Gastroesophageal sphincter (tissue), 4 donors: ENCODE results near the gene DGKZ. TPM values are rescaled to one million over a fixed set of nuclear protein-coding genes. Genes with fewer than 3 reads are reported as not detected.

Experiments used
- ATAC-seq: fragments of 150-250 bp; one replicate; pipeline ENCODE4 v1.9.1; 2016; ENCODE audit warnings: mild to moderate bottlenecking, moderate library complexity
- H3K27ac ChIP-seq, 4 donors: fragments of 200-600 bp; sonication (generic) in 3 of 4; 1 replicate in 3 of 4; 2 replicates in 1 of 4; pipeline ENCODE4 v1.5.1; 2016 to 2019
- H3K27me3 ChIP-seq: fragments of 200-600 bp; sonication (generic); one replicate; pipeline ENCODE4 v1.5.1; 2019
- H3K36me3 ChIP-seq, 2 donors: fragments of 200-600 bp; sonication (generic); one replicate each; pipeline ENCODE4 v1.5.1; 2019; ENCODE audit warnings: control low read depth in 1 of 2
- H3K4me1 ChIP-seq, 3 donors: fragments of 200-600 bp; sonication (generic); 1 replicate in 2 of 3; 2 replicates in 1 of 3; pipeline ENCODE4 v1.5.1; 2016 to 2019; ENCODE audit warnings: control low read depth in 2 of 3
- H3K4me3 ChIP-seq, 2 donors: fragments of 200-600 bp; sonication (generic); one replicate each; pipeline ENCODE4 v1.5.1; 2019; ENCODE audit warnings: mild to moderate bottlenecking in 1 of 2, moderate library complexity in 1 of 2
- H3K9me3 ChIP-seq, 3 donors: fragments of 200-600 bp; sonication (generic); one replicate each; pipeline ENCODE4 v1.5.1; 2017 to 2019; ENCODE audit warnings: control low read depth in 2 of 3
- CTCF ChIP-seq, 4 experiments: fragments of 200-600 bp in 2 of 4; fragments of 450-650 bp in 2 of 4; sonication (generic) in 1 of 4; IDR thresholded peaks; one replicate each; pipeline ENCODE4 v1.5.1; 2017 to 2019; ENCODE audit warnings: antibody characterized with exemption in 4 of 4, mild to moderate bottlenecking in 2 of 4, moderate library complexity in 2 of 4
- EP300 ChIP-seq: sonication (generic); formaldehyde crosslinking; IDR thresholded peaks from one replicate; pipeline ENCODE4 v1.6.1; 2017; ENCODE audit warnings: antibody characterized with exemption, mild to moderate bottlenecking
- POLR2A ChIP-seq, 2 donors: fragments of 450-650 bp; IDR thresholded peaks; one replicate each; pipeline ENCODE4 v1.6.1; 2017; ENCODE audit warnings: antibody characterized with exemption in 2 of 2, mild to moderate bottlenecking in 2 of 2, moderate library complexity in 1 of 2
- POLR2AphosphoS5 ChIP-seq: sonication (generic); formaldehyde crosslinking; IDR thresholded peaks from one replicate; pipeline ENCODE4 v1.6.1; 2017; ENCODE audit warnings: antibody characterized with exemption
- WGBS, 2 donors: methylation state at CpG; one replicate each; pipeline ENCODE4 v1.1.5; 2018; ENCODE audit warnings: low coverage in 1 of 2; 5-methylcytosine and 5-hydroxymethylcytosine counted together
- total RNA-seq, 4 donors: library from RNA; depleted of rRNA; stranded (reverse); fragments of >200 nt; gene quantifications; one replicate each; pipeline ENCODE4 v1.1.0, GENCODE V29; 2016

The DGKZ gene
- total RNA-seq, 4 donors from 2014 or later: 39.2 to 78.8 (median 46.5) TPM

GRCh38 chr11:46342239-46342638 is 5.0 kb upstream of the DGKZ start:
- H3K4me1 ChIP-seq: peaks cover 0 to 42% (median 19%) of the 10 kb centered on the region in 3 donors
- peak overlapping the region in 2 of 4 donors; percentile 23 to 32 for H3K27ac ChIP-seq
- H3K9me3 ChIP-seq: no peaks in the 10 kb centered on the region
- TF ChIP-seq CTCF (IDR thresholded peaks at IDR 0.05) (no peak), POLR2AphosphoS5 (no peak), POLR2A (IDR thresholded peaks at IDR 0.05) (no peak), EP300 (no peak)
- H3K27me3 ChIP-seq: no peaks in the 10 kb centered on the region
- no peak for ATAC-seq
- no peaks in the 10 kb centered on the region for H3K36me3 ChIP-seq
- no peak overlapping the region for H3K4me3 ChIP-seq
- 41 to 73% methylated on average over 2 of the region's 5 CpGs for WGBS, 2 donors

GRCh38 chr11:46343520-46343919 is 3.7 kb upstream of the DGKZ start:
- Histone ChIP-seq H3K27ac (no peak overlapping the region), H3K4me1 (peaks cover 0 to 43% (median 22%) of the 10 kb centered on the region in 3 donors), H3K27me3 (no peaks in the 10 kb centered on the region), H3K36me3 (no peaks in the 10 kb centered on the region), H3K9me3 (no peaks in the 10 kb centered on the region), H3K4me3 (no peak overlapping the region)
- WGBS, 2 donors: 81 to 88% methylated on average over 1 to 3 of the region's 3 CpGs
- TF ChIP-seq EP300 (no peak), POLR2AphosphoS5 (no peak), CTCF (IDR thresholded peaks at IDR 0.05) (no peak)
- ATAC-seq: no peak

- no peaks in the 10 kb centered on the region for H3K36me3 ChIP-seq
- H3K27ac ChIP-seq: peak overlapping the region in 3 of 4 donors; percentile 16 to 68 (median 55)
- ATAC-seq: no peak
- peaks cover 0 to 43% (median 16%) of the 10 kb centered on the region in 3 donors for H3K4me1 ChIP-seq
- peak overlapping the region in 1 of 2 donors; percentile 85 for H3K4me3 ChIP-seq
- TF ChIP-seq EP300 (no peak), POLR2A (IDR thresholded peaks at IDR 0.05) (peak in 1 of 2 donors; percentile 15), CTCF (IDR thresholded peaks at IDR 0.05) (peak in 1 of 4 experiments; percentile 13)
- no peaks in the 10 kb centered on the region for H3K9me3 ChIP-seq
- WGBS, 2 donors: 67% methylated on average over 15 of the region's 20 CpGs; no CpG with 5 or more reads in 1 of the 2 donors
- H3K27me3 ChIP-seq: no peaks in the 10 kb centered on the region
Measured at GRCh38 chr11:46345131-46345597, 2.1 kb upstream of the DGKZ start.

GRCh38 chr11:46345881-46346484 is 1.3 kb upstream of the DGKZ start:
- TF ChIP-seq EP300 (no peak), POLR2A (IDR thresholded peaks at IDR 0.05) (no peak), CTCF (IDR thresholded peaks at IDR 0.05) (no peak), POLR2AphosphoS5 (no peak)
- Histone ChIP-seq H3K27me3 (no peaks in the 10 kb centered on the region), H3K4me3 (peak overlapping the region in 1 of 2 donors; percentile 85), H3K4me1 (peaks cover 0 to 49% (median 16%) of the 10 kb centered on the region in 3 donors), H3K9me3 (no peaks in the 10 kb centered on the region), H3K27ac (peak overlapping the region in 3 of 4 donors; percentile 16 to 68 (median 55)), H3K36me3 (no peaks in the 10 kb centered on the region)
- 61 to 92% methylated on average over 4 to 5 of the region's 10 CpGs for WGBS, 2 donors
- no peak for ATAC-seq
